Measurements from ENCODE around the gene RFFL.

Gene RFFL

GRCh38 chr17:35011671-35012216, 51.8 kb downstream of the RFFL start:
- no peak for TF ChIP-seq GATA2 (IDR thresholded peaks at IDR 0.05; ENCODE audit: low read depth, low read length)
- no peak for TF ChIP-seq GATA3 (IDR thresholded peaks at IDR 0.05; ENCODE audit: low read depth, low read length)

GRCh38 chr17:35010093-35010492, 53.4 kb downstream of the RFFL start:
- TF ChIP-seq GATA2 (IDR thresholded peaks at IDR 0.05; ENCODE audit: low read depth, low read length) (no peak), GATA3 (IDR thresholded peaks at IDR 0.05; ENCODE audit: low read depth, low read length) (no peak)

- TF ChIP-seq GATA3 (IDR thresholded peaks at IDR 0.05; ENCODE audit: low read depth, low read length) (no peak), GATA2 (IDR thresholded peaks at IDR 0.05; ENCODE audit: low read depth, low read length) (no peak)
These were observed 56.5 kb downstream of the RFFL start for GRCh38 chr17:35006961-35007360.

GRCh38 chr17:35006345-35006744, 57.2 kb downstream of the RFFL start:
- TF ChIP-seq GATA2 (IDR thresholded peaks at IDR 0.05; ENCODE audit: low read depth, low read length) (no peak), GATA3 (IDR thresholded peaks at IDR 0.05; ENCODE audit: low read depth, low read length) (no peak)

GRCh38 chr17:35003778-35004177, 59.7 kb downstream of the RFFL start:
- TF ChIP-seq GATA3 (IDR thresholded peaks at IDR 0.05; ENCODE audit: low read depth, low read length) (no peak), GATA2 (IDR thresholded peaks at IDR 0.05; ENCODE audit: low read depth, low read length) (no peak)

- TF ChIP-seq GATA2 (IDR thresholded peaks at IDR 0.05; ENCODE audit: low read depth, low read length), result no peak
These were observed 60.5 kb downstream of the RFFL start for GRCh38 chr17:35002876-35003551.

GRCh38 chr17:35001549-35001948, 62.0 kb downstream of the RFFL start:
- TF ChIP-seq GATA3 (IDR thresholded peaks at IDR 0.05; ENCODE audit: low read depth, low read length) (no peak), GATA2 (IDR thresholded peaks at IDR 0.05; ENCODE audit: low read depth, low read length) (no peak)

GRCh38 chr17:34999456-34999855, 64.1 kb downstream of the RFFL start:
- no peak for TF ChIP-seq GATA2 (IDR thresholded peaks at IDR 0.05; ENCODE audit: low read depth, low read length)
- TF ChIP-seq GATA3 (IDR thresholded peaks at IDR 0.05; ENCODE audit: low read depth, low read length), result no peak

- TF ChIP-seq GATA3 (IDR thresholded peaks at IDR 0.05; ENCODE audit: low read depth, low read length), result no peak
- TF ChIP-seq GATA2 (IDR thresholded peaks at IDR 0.05; ENCODE audit: low read depth, low read length), result no peak
These were observed 65.3 kb downstream of the RFFL start for GRCh38 chr17:34998205-34998604.

- TF ChIP-seq GATA2 (IDR thresholded peaks at IDR 0.05; ENCODE audit: low read depth, low read length) (no peak), GATA3 (IDR thresholded peaks at IDR 0.05; ENCODE audit: low read depth, low read length) (no peak)
These were observed 66.1 kb downstream of the RFFL start for GRCh38 chr17:34997355-34997862.

GRCh38 chr17:34996422-34997285, 66.9 kb downstream of the RFFL start:
- TF ChIP-seq GATA3 (IDR thresholded peaks at IDR 0.05; ENCODE audit: low read depth, low read length) (no peak), GATA2 (IDR thresholded peaks at IDR 0.05; ENCODE audit: low read depth, low read length) (no peak)

GRCh38 chr17:34993031-34993430, 70.5 kb downstream of the RFFL start:
- TF ChIP-seq GATA3 (IDR thresholded peaks at IDR 0.05; ENCODE audit: low read depth, low read length) (no peak), GATA2 (IDR thresholded peaks at IDR 0.05; ENCODE audit: low read depth, low read length) (no peak)

- no peak for TF ChIP-seq GATA2 (IDR thresholded peaks at IDR 0.05; ENCODE audit: low read depth, low read length)
These were observed 71.9 kb downstream of the RFFL start for GRCh38 chr17:34991606-34992005.

GRCh38 chr17:34990921-34991365, 72.6 kb downstream of the RFFL start:
- TF ChIP-seq GATA3 (IDR thresholded peaks at IDR 0.05; ENCODE audit: low read depth, low read length) (no peak), GATA2 (IDR thresholded peaks at IDR 0.05; ENCODE audit: low read depth, low read length) (no peak)

Data from SH-SY5Y (cell line).